Endothelial cell of umbilical vein (primary cell): ENCODE measurements around the gene SRGAP3. TPM values are rescaled to one million over a fixed set of nuclear protein-coding genes. Genes with fewer than 3 reads are reported as not detected.

Source experiments
- BruUV-seq: library from RNA; stranded (reverse); fragments of 400-500 nt; replicated peaks from 2 replicates; lab custom pipeline; 2021; lab: Mats Ljungman, UMichigan
- CTCF ChIA-PET: fragments of 300-600, 350-600 bp; sonication (Branson Sonifier 250); formaldehyde crosslinking; loops from one replicate; lab custom pipeline; 2021; ENCODE audit warnings: antibody characterized with exemption, inconsistent platforms; lab: Charles Lee
- POLR2A ChIA-PET: fragments of 300-600, 350-600 bp; sonication (Branson Sonifier 250); formaldehyde crosslinking; loops from one replicate; lab custom pipeline; 2021; ENCODE audit warnings: antibody characterized with exemption, inconsistent platforms; lab: Charles Lee
- DNase-seq: peaks from one replicate; pipeline ENCODE4 v3.0.0-alpha.2; 2011; ENCODE audit warnings: low read depth, low spot score
- FAIRE-seq: peaks from 2 replicates; lab custom pipeline; 2011; peaks lifted over from hg19 to GRCh38; lab: Jason Lieb, UNC
- H2AFZ ChIP-seq: 2 replicates; pipeline ENCODE4 v1.6.0; 2012; ENCODE audit warnings: low read depth, low read length, control low read depth, inconsistent platforms
- H3K27ac ChIP-seq: 2 replicates; pipeline ENCODE4 v1.5.1; 2011; ENCODE audit warnings: low read depth, mild to moderate bottlenecking, control low read depth, low read length, moderate library complexity; ENCODE audit not compliant: insufficient read depth
- H3K27me3 ChIP-seq, 2 experiments: 2 replicates each; pipeline versions ENCODE4 v1.6.0 to v1.6.1; 2011; ENCODE audit warnings: low read length in 2 of 2, mixed read lengths in 1 of 2; ENCODE audit not compliant: control insufficient read depth in 2 of 2, insufficient read depth in 2 of 2
- H3K36me3 ChIP-seq, 2 experiments: 2 replicates in 1 of 2; 3 replicates in 1 of 2; pipeline ENCODE4 v1.5.1; 2011; ENCODE audit warnings: low read length in 2 of 2, mild to moderate bottlenecking in 1 of 2, moderate library complexity in 1 of 2; ENCODE audit not compliant: control insufficient read depth in 2 of 2, insufficient read depth in 2 of 2; ENCODE audit errors: extremely low read depth in 1 of 2
- H3K4me1 ChIP-seq: 3 replicates; pipeline ENCODE4 v1.5.1; 2011; ENCODE audit warnings: mild to moderate bottlenecking, low read length; ENCODE audit not compliant: control insufficient read depth, insufficient read depth; ENCODE audit errors: extremely low read depth
- H3K4me2 ChIP-seq: 2 replicates; pipeline ENCODE4 v1.6.1; 2011; ENCODE audit warnings: low read length, control low read depth, mixed read lengths; ENCODE audit not compliant: insufficient read depth
- H3K4me3 ChIP-seq, 3 experiments: fragments of 200-600 bp in 1 of 3; sonication (generic), shearing (Covaris generic) in 1 of 3; replicated peaks in 1 of 3; 2 replicates each; pipeline ENCODE4 v1.5.1; 2011 to 2016; ENCODE audit warnings: control low read depth in 3 of 3, low read length in 3 of 3, mild to moderate bottlenecking in 2 of 3, inconsistent platforms in 1 of 3, low read depth in 1 of 3, moderate library complexity in 1 of 3; ENCODE audit not compliant: insufficient read depth in 1 of 3
- H3K79me2 ChIP-seq: 2 replicates; pipeline ENCODE4 v1.6.0; 2012; ENCODE audit warnings: low read length, inconsistent platforms; ENCODE audit not compliant: control insufficient read depth, insufficient read depth
- H3K9ac ChIP-seq: replicated peaks from 2 replicates; pipeline ENCODE3; 2011; ENCODE audit warnings: low read length, control low read depth; ENCODE audit not compliant: insufficient read depth; ENCODE audit errors: extremely low read depth
- H3K9me1 ChIP-seq: replicated peaks from 3 replicates; pipeline ENCODE4 v1.6.0; 2011; ENCODE audit warnings: mild to moderate bottlenecking, low read length; ENCODE audit not compliant: control insufficient read depth, insufficient read depth; ENCODE audit errors: extremely low read depth
- H3K9me3 ChIP-seq: replicated peaks from 2 replicates; pipeline ENCODE4 v1.5.1; 2012; ENCODE audit warnings: low read length, inconsistent platforms; ENCODE audit not compliant: control insufficient read depth, insufficient read depth
- H4K20me1 ChIP-seq: replicated peaks from 2 replicates; pipeline ENCODE3; 2011; ENCODE audit warnings: mild to moderate bottlenecking, low read length; ENCODE audit not compliant: control insufficient read depth, insufficient read depth; ENCODE audit errors: extremely low read depth
- CTCF ChIP-seq, 2 donors: IDR thresholded peaks; 1 replicate in 1 of 2; 2 replicates in 1 of 2; pipeline ENCODE4 v1.5.1; 2011; ENCODE audit warnings: low read length in 2 of 2, mild to moderate bottlenecking in 2 of 2, moderate library complexity in 2 of 2, control low read depth in 1 of 2, inconsistent platforms in 1 of 2, low read depth in 1 of 2; ENCODE audit not compliant: insufficient read depth in 1 of 2; ENCODE audit errors: extremely low read depth in 1 of 2
- EZH2 ChIP-seq: IDR thresholded peaks from 2 replicates; pipeline ENCODE4 v1.6.1; 2012; ENCODE audit warnings: borderline replicate concordance, low read depth, mild to moderate bottlenecking, moderate library complexity, low read length, inconsistent platforms; ENCODE audit not compliant: severe bottlenecking
- GATA2 ChIP-seq: IDR thresholded peaks from 2 replicates; pipeline ENCODE4 v1.7.0; 2011; ENCODE audit warnings: low read depth, mild to moderate bottlenecking, moderate library complexity, mixed read lengths, low read length; ENCODE audit not compliant: insufficient read length, insufficient read depth
- MYC ChIP-seq: IDR thresholded peaks from one replicate; pipeline ENCODE4 v1.6.1; 2011; ENCODE audit warnings: mild to moderate bottlenecking, low read depth, low read length
- POLR2AphosphoS5 ChIP-seq: IDR thresholded peaks from 2 replicates; pipeline ENCODE4 v1.6.1; 2012; ENCODE audit warnings: low read depth, mild to moderate bottlenecking, control low read depth, low read length, moderate library complexity; ENCODE audit not compliant: insufficient read depth
- dilution Hi-C: fragments of 300-500 bp; cut with MboI; formaldehyde crosslinking; loops from one replicate; pipeline ENCODE4 v1.15.0; 2019; ENCODE audit warnings: low sequenced_read_pairs; ENCODE audit not compliant: extremely low pct_ligation_motif_present
- intact Hi-C: fragments of 100-400 bp; cut with micrococcal nuclease; formaldehyde crosslinking; loops from one replicate; pipeline ENCODE4 v1.10.0; 2022
- polyA plus RNA-seq, 4 experiments: library from polyadenylated mRNA; depleted of rRNA in 3 of 4; stranded (reverse) in 3 of 4; unstranded in 1 of 4; fragments of >200 nt; gene quantifications; 2 replicates each; pipeline versions ENCODE4 v1.2.1 to v1.2.3, GENCODE V29; 2011 to 2012; ENCODE audit warnings: missing spikeins in 1 of 4
- total RNA-seq: library from RNA; stranded (reverse); gene quantifications from 2 replicates; pipeline ENCODE4 v1.2.3, GENCODE V29; 2021

Gene SRGAP3
- total and polyA plus RNA-seq, 2 donors (not counting 3 experiments of a cell fraction or from before 2014, with no cell fraction given): 0.06 TPM; not detected in 1

DNA sequence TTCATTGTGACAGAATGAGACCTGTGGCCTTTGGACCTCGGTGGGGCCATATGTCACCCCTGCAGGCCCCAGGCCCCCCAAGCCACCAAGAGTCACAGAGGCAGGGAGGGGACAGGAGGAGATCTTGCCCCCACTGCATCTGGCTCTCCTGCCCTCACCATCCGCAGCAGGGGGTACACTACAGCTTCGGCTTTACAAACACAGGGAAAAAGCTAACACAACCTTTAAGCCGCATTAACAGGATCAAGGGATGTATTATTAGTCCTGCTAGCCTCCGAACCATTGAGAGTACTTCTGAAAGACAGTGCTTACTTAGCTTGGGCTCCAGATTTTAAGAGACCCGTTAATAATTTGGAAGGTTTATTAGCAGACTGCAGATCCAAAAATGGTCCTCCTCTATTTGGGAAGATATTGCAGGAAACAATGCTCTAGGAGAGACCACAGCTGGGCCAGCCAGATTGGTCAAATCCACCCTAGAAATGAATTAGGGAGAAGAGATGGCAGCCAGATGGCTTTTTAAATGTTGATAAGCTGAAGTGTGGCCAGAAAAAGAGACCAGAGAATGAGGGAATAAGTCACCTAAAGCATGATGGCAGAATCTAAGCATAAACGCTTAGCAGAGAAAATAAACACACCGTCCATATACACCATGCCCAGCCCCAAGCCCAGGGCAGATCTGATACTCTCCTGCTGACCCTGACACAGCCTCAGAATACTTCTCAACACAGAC is 31.5 kb downstream of the SRGAP3 start:
- Histone ChIP-seq H3K27ac (no peak overlapping the region), H3K9me1 (no peaks in the 10 kb centered on the region), H3K9me3 (no peaks in the 10 kb centered on the region), H3K4me1 (no peaks in the 10 kb centered on the region), H3K9ac (no peak overlapping the region), H4K20me1 (no peaks in the 10 kb centered on the region), H3K36me3 (no peaks in the 10 kb centered on the region), H3K4me3 (no peak overlapping the region), H3K27me3 (no peaks in the 10 kb centered on the region), H3K4me2 (no peak overlapping the region), H3K79me2 (no peaks in the 10 kb centered on the region), H2AFZ (no peak overlapping the region)
- DNase-seq (no peak), FAIRE-seq (no peak)
- POLR2A ChIA-PET: no interaction called here
- no peak for TF ChIP-seq CTCF (IDR thresholded peaks at IDR 0.05; ENCODE audit: extremely low read depth in 1 of 2, insufficient read depth in 1 of 2, low read depth in 1 of 2, low read length in 2 of 2)
- TF ChIP-seq POLR2AphosphoS5: no peak
- no peak for TF ChIP-seq GATA2
- TF ChIP-seq MYC: no peak
- no peak for TF ChIP-seq EZH2
- intact Hi-C loops: no loop called here
- dilution Hi-C loops: no loop called here
- CTCF ChIA-PET: no interaction called here
- no TSS peak for BruUV-seq
